ENCODE measurements around the gene GMPR2. TPM values are rescaled to one million over a fixed set of nuclear protein-coding genes. Genes with fewer than 3 reads are reported as not detected.

GMPR2 gene
- total and polyA plus RNA-seq, 2 experiments from 2014 or later = 69.6 to 83.4 TPM

GRCh38 chr14:24194186-24194872 is 38.4 kb upstream of the GMPR2 start:
- no peak overlapping the region for H2AFZ ChIP-seq
- H4K20me1 ChIP-seq (ENCODE audit: insufficient read depth, poor library complexity, severe bottlenecking) = no peaks in the 10 kb centered on the region
- peaks cover 58% of the 10 kb centered on the region for H3K79me2 ChIP-seq
- no peaks in the 10 kb centered on the region for H3K36me3 ChIP-seq (replicated peaks; ENCODE audit: insufficient read depth, low read depth)
- TF ChIP-seq EZH2phosphoT487 (IDR thresholded peaks at IDR 0.05; ENCODE audit: low read depth, severe bottlenecking, unreplicated experiment) = no peak
- TF ChIP-seq, protein P1, sequence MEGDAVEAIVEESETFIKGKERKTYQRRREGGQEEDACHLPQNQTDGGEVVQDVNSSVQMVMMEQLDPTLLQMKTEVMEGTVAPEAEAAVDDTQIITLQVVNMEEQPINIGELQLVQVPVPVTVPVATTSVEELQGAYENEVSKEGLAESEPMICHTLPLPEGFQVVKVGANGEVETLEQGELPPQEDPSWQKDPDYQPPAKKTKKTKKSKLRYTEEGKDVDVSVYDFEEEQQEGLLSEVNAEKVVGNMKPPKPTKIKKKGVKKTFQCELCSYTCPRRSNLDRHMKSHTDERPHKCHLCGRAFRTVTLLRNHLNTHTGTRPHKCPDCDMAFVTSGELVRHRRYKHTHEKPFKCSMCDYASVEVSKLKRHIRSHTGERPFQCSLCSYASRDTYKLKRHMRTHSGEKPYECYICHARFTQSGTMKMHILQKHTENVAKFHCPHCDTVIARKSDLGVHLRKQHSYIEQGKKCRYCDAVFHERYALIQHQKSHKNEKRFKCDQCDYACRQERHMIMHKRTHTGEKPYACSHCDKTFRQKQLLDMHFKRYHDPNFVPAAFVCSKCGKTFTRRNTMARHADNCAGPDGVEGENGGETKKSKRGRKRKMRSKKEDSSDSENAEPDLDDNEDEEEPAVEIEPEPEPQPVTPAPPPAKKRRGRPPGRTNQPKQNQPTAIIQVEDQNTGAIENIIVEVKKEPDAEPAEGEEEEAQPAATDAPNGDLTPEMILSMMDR (IDR thresholded peaks at IDR 0.05; ENCODE audit: poor library complexity) = no peak
- TF ChIP-seq EZH2 (IDR thresholded peaks at IDR 0.05; ENCODE audit: borderline replicate concordance) = no peak
- no peak for DNase-seq (ENCODE audit: low spot score)
- H3K27me3 ChIP-seq = no peaks in the 10 kb centered on the region
- H3K27ac ChIP-seq = peak overlapping the region; percentile 99
- no peaks in the 10 kb centered on the region for H3K9me2 ChIP-seq (replicated peaks; ENCODE audit: insufficient read depth)
- WGBS (ENCODE audit: low lambda C conversion rate, missing lambda C conversion rate) = 91% methylated on average over 7 of the region's 7 CpGs
- peak overlapping the region; percentile 94 for H3K4me2 ChIP-seq
- H3K9me3 ChIP-seq (ENCODE audit: low read depth) = no peaks in the 10 kb centered on the region
- peaks cover 13% of the 10 kb centered on the region for H3K4me1 ChIP-seq (ENCODE audit: insufficient read depth)
- peak overlapping the region; percentile 95 for H3K4me3 ChIP-seq

DNA sequence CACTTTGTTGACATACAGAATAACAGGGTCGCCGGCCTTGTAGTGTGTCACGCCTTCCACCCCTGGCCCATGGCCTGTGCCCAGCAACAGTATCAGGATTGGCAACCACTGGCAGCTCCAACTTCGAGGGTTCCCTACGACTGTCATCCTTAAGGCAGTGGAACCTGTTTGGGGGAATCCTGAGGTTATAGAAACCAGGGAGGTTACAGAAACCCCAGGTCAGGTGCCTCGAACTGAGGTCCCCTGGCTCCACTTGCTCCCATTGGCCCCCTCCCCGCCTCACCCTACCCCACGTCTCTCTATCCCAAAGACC is 37.9 kb upstream of the GMPR2 start:
- Histone ChIP-seq H2AFZ (peak overlapping the region; percentile 94), H3K36me3 (replicated peaks; ENCODE audit: insufficient read depth, low read depth) (no peaks in the 10 kb centered on the region), H3K4me2 (peak overlapping the region; percentile 94), H3K9me2 (replicated peaks; ENCODE audit: insufficient read depth) (no peaks in the 10 kb centered on the region), H3K4me1 (ENCODE audit: insufficient read depth) (peaks cover 13% of the 10 kb centered on the region), H3K4me3 (peak overlapping the region; percentile 95), H3K9me3 (ENCODE audit: low read depth) (no peaks in the 10 kb centered on the region), H3K27ac (peak overlapping the region; percentile 99), H4K20me1 (ENCODE audit: insufficient read depth, poor library complexity, severe bottlenecking) (no peaks in the 10 kb centered on the region), H3K27me3 (no peaks in the 10 kb centered on the region), H3K79me2 (peaks cover 59% of the 10 kb centered on the region)
- no peak for TF ChIP-seq EZH2 (IDR thresholded peaks at IDR 0.05; ENCODE audit: borderline replicate concordance)
- no peak for TF ChIP-seq EZH2phosphoT487 (IDR thresholded peaks at IDR 0.05; ENCODE audit: low read depth, severe bottlenecking, unreplicated experiment)
- TF ChIP-seq, protein P1 (IDR thresholded peaks at IDR 0.05; ENCODE audit: poor library complexity) = no peak
- no peak for DNase-seq (ENCODE audit: low spot score)
- WGBS (ENCODE audit: low lambda C conversion rate, missing lambda C conversion rate) = 78% methylated on average over 5 of the region's 8 CpGs

DNA sequence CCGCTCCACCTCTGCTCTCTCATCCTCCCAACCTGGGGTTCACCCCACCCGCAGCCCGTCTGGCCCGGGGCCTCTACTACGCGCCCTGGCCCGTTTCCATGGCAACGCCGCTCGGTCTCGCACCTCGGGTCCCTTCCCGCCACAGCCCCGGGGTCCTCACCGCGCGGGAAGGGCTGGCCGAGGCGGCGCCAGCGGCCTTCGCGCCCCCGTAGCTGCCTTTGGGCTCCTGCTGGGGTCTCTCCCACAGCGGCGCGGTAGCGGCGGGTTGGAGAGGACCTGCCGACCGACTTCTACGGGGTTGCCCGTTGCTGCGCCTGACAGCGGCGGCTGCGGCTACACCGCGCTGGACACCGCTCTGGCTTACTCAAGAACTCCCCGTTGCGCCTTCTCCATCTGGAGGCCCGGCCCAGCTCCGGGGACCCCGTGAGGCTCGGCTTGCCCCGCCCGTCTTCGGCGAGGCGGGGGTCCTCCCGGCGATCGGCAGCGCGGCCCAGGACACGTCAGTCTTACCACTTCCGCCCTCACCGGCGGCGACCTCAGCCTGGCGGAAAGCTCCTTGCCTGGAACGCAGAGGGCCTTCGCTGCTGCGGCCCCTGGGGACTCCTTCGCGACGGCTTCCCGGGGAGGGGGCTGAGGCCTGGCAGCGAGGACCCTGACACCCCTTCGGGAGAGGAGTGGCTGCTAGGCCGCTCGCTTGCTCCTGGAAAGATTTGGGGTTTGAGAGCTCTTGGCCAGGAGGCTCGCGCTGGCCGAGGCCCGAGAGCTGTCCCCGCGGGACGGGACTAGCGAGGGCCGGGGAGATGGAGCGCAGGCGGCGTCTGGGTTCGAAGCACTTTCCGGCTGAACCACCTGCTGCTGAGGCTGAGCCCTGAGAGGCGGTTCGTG is 37.3 kb upstream of the GMPR2 start, which contains the start of gene TM9SF1:
Gene TM9SF1, minus strand, starts transcription at position 256 of the 885 bp plus-strand sequence. CDS start 422 bp downstream, outside the sequence.
- Histone ChIP-seq H3K36me3 (replicated peaks; ENCODE audit: insufficient read depth, low read depth) (no peaks in the 10 kb centered on the region), H3K4me1 (ENCODE audit: insufficient read depth) (peaks cover 13% of the 10 kb centered on the region), H3K27me3 (no peaks in the 10 kb centered on the region), H2AFZ (peak within 1 kb of the TSS; percentile 94), H3K4me3 (peak within 1 kb of the TSS; percentile 95), H3K27ac (peak within 1 kb of the TSS; percentile 99), H3K9me2 (replicated peaks; ENCODE audit: insufficient read depth) (no peaks in the 10 kb centered on the region), H3K4me2 (peak within 1 kb of the TSS; percentile 94), H3K9me3 (ENCODE audit: low read depth) (no peaks in the 10 kb centered on the region), H4K20me1 (ENCODE audit: insufficient read depth, poor library complexity, severe bottlenecking) (no peaks in the 10 kb centered on the region), H3K79me2 (peaks cover 64% of the 10 kb centered on the region)
- TF ChIP-seq EZH2phosphoT487 (IDR thresholded peaks at IDR 0.05; ENCODE audit: low read depth, severe bottlenecking, unreplicated experiment) (no peak), EZH2 (IDR thresholded peaks at IDR 0.05; ENCODE audit: borderline replicate concordance) (no peak)
- TF ChIP-seq, protein P1 (IDR thresholded peaks at IDR 0.05; ENCODE audit: poor library complexity) = no peak
- peak; percentile 92 for DNase-seq (ENCODE audit: low spot score)
- WGBS (ENCODE audit: low lambda C conversion rate, missing lambda C conversion rate) = 2% methylated on average over 82 of the region's 89 CpGs

Measured in hepatocyte (in vitro differentiated cells).